NCI-H128 (cell line): ENCODE measurements around the gene OSM.
"Not testable (repeated sequence)": the region's sequence is repeated elsewhere in the genome, so short reads cannot be mapped to it uniquely, and the experiment has no call there.

Experiments used
- DNase-seq: peaks from one replicate; lab custom pipeline; 2025; ENCODE audit not compliant: unreplicated experiment; lab: John Stamatoyannopoulos, UW

Gene OSM

DNA sequence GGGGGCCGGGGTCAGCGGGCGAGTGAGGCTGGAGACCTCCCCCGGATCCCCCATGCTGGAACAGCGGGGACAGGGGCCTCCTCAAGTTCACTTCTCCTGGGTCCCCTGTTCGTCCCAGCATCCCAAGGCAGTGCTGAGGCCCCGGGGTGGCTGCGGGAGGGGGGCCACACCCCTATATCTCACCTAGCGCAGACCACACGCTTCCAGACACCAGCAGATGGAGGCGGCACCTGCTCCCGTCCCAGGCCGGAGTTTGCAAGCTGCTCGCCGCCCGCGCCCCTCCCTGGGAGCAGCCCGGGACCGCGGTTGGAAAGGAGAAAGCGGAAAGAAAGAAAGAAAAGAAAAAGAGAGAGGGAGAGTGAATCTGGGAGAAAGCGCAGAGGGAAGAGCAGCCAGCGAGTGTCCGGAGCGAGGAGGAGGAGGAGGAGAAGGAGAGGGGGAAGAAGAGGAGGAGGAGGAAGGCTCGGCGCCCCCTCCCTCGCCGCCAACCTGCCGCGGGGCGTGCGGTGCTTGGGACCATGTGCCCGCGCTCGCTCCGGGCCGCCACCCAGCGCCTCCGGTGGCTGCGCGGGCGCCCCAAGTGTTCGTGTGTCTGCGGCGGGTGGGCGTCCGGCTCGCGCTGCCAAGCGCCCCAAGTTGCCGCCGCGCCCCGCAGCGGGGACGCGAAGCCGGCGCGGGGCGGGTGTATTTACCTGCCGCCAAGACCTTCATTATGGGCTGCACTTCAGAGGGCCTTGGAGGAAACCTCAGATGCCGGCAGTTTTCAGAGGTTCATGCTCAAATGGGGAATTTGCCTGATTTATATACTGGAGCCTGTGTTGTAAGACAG, 20.5 kb downstream of the OSM start, which contains the start of gene LIF:
Gene LIF (minus strand): TSS at position 775 of the 829 bp plus-strand sequence. CDS start 64 bp downstream, at position 711.
- DNase-seq: no peak

GRCh38 chr22:30245181-30245984, 21.3 kb downstream of the OSM start:
- no peak for DNase-seq

DNA sequence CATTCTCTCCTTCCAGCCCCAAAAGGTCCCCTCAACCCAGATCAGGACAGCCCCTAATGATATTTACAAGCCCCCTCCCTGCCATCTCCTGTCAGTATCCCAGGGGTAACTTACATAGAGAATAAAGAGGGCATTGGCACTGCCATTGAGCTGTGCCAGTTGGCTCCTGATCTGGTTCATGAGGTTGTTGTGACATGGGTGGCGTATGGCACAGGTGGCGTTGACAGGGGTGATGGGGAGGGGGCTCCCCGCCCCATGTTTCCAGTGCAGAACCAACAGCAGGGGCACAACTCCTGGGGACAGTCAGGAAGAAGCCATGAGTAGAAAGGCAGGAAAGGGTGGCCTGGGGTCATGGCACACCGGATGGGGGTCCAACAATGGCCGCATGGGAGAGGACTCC, 22.0 kb downstream of the OSM start:
- no peak for DNase-seq

- DNase-seq: no peak
Observed at GRCh38 chr22:30244066-30244465, 22.6 kb downstream of the OSM start.

DNA sequence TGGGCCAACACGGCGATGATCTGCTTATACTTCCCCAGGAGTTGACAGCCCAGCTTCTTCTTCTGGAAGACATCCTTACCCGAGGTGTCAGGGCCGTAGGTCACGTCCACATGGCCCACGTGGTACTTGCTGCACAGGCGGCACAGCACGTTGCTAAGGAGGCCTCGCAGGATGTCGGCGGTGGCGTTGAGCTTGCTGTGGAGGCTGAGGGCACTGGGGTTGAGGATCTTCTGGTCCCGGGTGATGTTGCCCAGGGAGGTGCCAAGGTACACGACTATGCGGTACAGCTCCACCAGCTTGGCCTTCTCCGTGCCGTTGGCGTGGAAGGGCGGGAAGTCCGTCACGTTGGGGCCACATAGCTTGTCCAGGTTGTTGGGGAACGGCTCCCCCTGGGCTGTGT, 23.0 kb downstream of the OSM start:
- DNase-seq: no peak

- DNase-seq: no peak
Observed at GRCh38 chr22:30241576-30242371, 24.9 kb downstream of the OSM start.

DNA sequence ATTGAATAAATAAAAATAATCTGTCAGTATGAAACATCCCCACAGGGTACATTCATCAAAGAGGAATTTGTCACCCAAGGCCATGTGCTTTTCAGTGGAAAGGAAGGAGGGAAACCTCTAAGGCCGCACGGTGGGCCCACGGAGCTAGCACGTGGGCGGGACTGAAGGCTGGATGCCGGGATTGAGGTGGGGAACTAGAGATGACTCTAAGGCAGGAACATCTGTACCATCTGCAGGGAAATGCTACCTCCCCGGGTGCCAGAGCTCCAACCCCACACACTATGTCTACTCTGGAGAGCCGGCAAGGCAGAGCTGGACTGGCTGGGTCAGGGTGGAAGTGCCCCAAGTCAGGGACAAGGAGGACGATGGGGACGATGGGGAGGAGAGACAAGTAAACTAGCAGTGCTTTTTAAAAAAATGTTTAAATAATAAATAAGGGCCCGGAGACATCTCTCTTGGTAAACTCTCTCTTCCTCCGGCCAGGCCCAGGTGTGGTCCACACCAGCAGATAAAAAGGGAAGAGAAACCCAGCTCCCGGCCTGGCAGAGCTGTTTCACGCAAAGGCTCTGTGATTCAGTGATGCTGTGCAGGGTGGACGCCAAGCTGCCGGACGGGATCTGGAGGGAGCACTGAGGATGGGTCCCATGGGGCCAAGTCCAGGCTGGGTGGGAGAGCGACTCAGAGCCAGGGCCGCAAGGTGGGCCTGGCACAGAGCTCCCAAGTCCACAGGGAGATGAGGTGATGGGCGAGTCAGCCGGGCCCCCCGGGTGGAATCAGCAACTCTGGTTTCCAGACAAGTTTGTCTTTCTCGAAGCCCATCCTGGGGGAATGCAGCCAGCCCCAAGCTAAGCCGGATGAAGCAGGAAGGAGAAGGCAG, 25.9 kb downstream of the OSM start:
- DNase-seq: no peak

DNA sequence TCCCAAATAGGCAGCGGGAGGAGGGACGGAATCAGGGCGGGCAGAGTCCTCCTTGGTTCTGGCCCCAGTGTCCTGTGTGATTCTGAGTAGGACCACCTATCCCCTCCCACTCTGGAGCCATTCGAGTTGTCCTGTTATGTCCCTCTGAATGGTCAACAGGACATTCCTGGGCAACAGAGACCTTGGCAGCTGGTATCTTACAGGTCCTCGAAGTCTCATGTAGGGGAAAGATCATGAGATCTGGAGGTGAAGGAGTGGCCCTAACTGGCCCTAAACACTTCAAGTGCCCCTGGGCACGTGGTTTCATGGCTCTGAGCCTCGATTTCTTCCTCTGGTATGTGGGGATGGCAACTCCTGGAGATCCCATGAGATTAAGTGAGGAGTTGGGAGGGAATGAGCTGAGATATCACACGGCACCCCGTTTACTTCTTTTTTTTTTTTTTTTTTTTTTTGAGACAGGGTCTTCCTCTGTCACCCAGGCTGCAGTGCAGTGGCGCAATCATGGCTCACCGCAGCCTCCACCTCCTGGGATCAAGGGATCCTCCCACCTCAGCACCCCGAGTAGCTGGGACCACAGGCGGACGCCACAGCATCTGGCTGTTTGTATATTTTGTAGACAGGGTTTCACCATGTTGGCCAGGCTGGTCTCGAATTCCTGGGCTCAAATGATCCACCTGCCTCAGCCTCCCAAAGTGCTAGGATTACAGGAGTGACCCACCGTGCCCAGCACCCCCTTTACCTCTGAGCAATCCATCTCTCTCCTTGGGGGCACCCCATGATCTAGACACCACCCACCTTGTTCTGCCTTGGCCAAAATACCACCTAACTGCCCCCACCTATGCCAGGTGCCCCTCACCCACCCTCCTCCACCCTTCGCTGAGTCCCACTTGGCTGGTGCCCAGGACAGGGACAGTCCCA, 26.9 kb downstream of the OSM start:
- DNase-seq: no peak

- no peak for DNase-seq
Observed at GRCh38 chr22:30238661-30239487, 27.8 kb downstream of the OSM start.

DNA sequence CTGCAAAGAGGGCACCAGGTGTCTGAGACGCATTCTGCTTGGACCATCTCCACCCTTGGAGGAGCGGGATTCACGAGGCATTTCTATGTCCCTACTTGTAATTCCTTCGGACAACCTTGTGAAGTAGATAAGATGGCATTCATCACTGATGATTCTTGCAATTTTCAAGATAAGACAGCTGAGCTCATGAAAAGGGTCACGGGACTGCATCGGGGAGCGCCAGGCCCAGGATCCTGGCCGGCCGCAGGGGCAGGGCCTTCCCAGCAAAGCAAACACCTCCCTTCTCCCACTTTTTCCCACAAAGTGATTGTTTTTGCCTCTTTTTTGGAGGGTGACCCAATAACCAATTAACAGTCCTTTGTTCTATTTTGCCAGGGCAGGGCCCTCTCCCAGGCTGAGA, 28.5 kb downstream of the OSM start:
- no peak for DNase-seq

GRCh38 chr22:30236875-30237274, 29.8 kb downstream of the OSM start:
- no peak for DNase-seq

- no peak for DNase-seq
Observed at GRCh38 chr22:30235687-30236170, 30.9 kb downstream of the OSM start.

GRCh38 chr22:30234786-30235470, 31.7 kb downstream of the OSM start:
- no peak for DNase-seq

DNA sequence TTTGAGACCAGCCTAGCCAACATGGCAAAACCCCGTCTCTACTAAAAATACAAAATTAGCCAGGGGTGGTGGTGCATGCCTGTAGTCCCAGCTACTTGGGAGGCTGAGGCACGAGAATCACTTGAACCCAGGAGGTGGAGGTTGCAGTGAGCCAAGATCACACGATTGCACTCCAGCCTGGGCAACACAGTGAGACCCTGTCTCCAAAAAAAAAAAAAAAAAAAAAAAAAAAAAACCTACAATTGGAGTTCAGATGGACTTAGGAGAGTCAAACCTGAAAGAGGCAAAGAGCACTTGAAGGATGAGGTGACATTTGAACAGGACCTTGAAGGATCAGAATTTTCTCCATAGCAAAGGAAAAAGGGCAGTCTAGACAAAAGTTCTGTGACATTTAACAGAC, 32.3 kb downstream of the OSM start:
- not testable (repeated sequence) for DNase-seq

GRCh38 chr22:30233582-30233981, 33.1 kb downstream of the OSM start:
- DNase-seq: no peak

DNA sequence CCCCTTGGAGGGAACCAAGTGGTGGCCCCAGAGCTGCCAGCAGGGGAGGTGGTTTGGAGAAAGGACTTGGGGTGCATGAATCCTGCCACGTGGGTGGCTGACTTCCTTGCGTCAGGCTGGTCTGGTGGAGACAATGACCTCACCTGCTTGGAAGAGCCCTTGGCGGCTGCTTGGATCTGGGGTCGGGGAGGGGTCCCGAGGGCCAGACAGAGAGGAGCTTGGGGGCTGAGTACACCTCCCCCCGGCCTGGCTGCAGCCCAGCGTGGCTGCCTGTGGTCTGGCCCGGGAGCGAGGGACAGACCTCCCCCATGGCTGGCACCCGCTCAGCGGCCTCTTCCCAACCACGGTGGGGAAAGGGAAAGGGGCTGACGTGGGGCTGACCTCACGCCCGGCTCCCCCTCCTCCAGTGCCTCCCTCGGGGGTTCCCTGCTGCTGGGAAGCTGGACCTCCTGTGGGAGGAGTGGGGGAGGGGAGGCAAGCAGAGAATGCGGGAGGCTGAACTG, 33.9 kb downstream of the OSM start:
- DNase-seq: no peak

DNA sequence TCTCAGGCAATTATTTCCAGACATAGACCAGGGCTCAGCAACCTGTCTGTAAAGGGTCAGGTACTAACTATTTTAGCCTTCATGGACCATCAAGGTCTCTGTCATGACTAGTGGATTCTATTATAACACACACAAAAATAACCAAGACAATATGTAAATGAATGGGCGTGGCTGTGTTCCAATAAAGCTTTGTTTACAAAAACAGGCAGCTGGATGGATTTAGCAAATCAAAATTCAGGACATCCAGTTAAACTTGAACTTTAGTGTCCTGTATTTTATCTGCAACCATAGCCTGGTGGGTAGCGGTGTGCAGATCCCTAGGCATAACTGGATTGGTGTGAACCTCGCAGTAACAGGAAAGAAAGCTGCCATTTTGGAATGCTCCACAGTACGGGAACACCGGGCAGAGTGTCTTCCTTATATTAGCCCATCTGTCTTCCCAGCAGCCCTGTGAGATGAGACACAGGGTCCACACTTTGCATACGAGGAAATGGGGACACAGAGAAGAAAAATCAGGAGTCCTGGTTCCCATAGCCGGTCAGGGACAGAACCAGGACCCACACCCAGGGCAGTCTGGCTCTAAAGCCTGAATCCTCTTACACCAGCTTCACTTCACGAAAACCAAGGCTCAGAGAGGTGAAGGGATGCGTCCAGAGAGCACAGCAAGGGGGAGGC, 35.7 kb downstream of the OSM start:
- no peak for DNase-seq
